HEK293 (cell line): ENCODE results near the gene MYOF.

Experiments
- AEBP2 ChIP-seq: fragments of 450-650 bp; formaldehyde crosslinking; IDR thresholded peaks from 2 replicates; pipeline ENCODE4 v1.5.1; 2016; ENCODE audit warnings: missing biosample characterization, missing genetic modification characterization, borderline replicate concordance
- BCL11B ChIP-seq: fragments of 450-650 bp; formaldehyde crosslinking; IDR thresholded peaks from 2 replicates; pipeline ENCODE4 v1.5.1; 2016; ENCODE audit warnings: low read depth, missing biosample characterization, missing genetic modification characterization
- GLI2 ChIP-seq: fragments of 450-650 bp; formaldehyde crosslinking; IDR thresholded peaks from 2 replicates; pipeline ENCODE4; 2017; ENCODE audit warnings: missing biosample characterization, missing genetic modification characterization, low read depth, borderline replicate concordance
- HOXD13 ChIP-seq: sonication (generic); formaldehyde crosslinking; IDR thresholded peaks from 2 replicates; pipeline ENCODE4 v1.8.0; 2022; ENCODE audit warnings: missing genetic modification reagents, borderline replicate concordance
- INSM2 ChIP-seq: fragments of 450-650 bp; formaldehyde crosslinking; IDR thresholded peaks from 2 replicates; pipeline ENCODE4 v1.5.1; 2016; ENCODE audit warnings: missing biosample characterization, missing genetic modification characterization
- KLF16 ChIP-seq: fragments of 450-650 bp; formaldehyde crosslinking; IDR thresholded peaks from 2 replicates; pipeline ENCODE4 v1.5.1; 2017; ENCODE audit warnings: missing biosample characterization, missing genetic modification characterization
- KLF7 ChIP-seq: fragments of 450-650 bp; formaldehyde crosslinking; IDR thresholded peaks from 2 replicates; pipeline ENCODE4 v1.5.1; 2016; ENCODE audit warnings: missing biosample characterization, missing genetic modification characterization, borderline replicate concordance
- KLF9 ChIP-seq: fragments of 450-650 bp; formaldehyde crosslinking; IDR thresholded peaks from 2 replicates; pipeline ENCODE4 v1.5.1; 2016; ENCODE audit warnings: missing biosample characterization, missing genetic modification characterization, low read depth
- MZF1 ChIP-seq: fragments of 450-650 bp; formaldehyde crosslinking; IDR thresholded peaks from 2 replicates; pipeline ENCODE4 v1.5.1; 2017; ENCODE audit warnings: missing biosample characterization, missing genetic modification characterization, borderline replicate concordance
- PRDM4 ChIP-seq: fragments of 450-650 bp; formaldehyde crosslinking; IDR thresholded peaks from 2 replicates; pipeline ENCODE4 v1.5.1; 2017; ENCODE audit warnings: missing biosample characterization, missing genetic modification characterization
- PRDM6 ChIP-seq: fragments of 450-650 bp; formaldehyde crosslinking; IDR thresholded peaks from 2 replicates; pipeline ENCODE4 v1.5.1; 2017; ENCODE audit warnings: missing biosample characterization, missing genetic modification characterization
- ZBTB48 ChIP-seq: fragments of 450-650 bp; formaldehyde crosslinking; IDR thresholded peaks from 2 replicates; pipeline ENCODE4 v1.5.1; 2016; ENCODE audit warnings: missing biosample characterization, missing genetic modification characterization
- ZBTB8A ChIP-seq: fragments of 450-650 bp; formaldehyde crosslinking; IDR thresholded peaks from 2 replicates; pipeline ENCODE4 v1.5.1; 2016; ENCODE audit warnings: missing biosample characterization, missing genetic modification characterization
- ZFHX2 ChIP-seq: fragments of 450-650 bp; formaldehyde crosslinking; conservative IDR thresholded peaks from 2 replicates; pipeline ENCODE4 v1.5.1; 2016; ENCODE audit warnings: missing biosample characterization, missing genetic modification characterization
- ZFP41 ChIP-seq: fragments of 450-650 bp; formaldehyde crosslinking; IDR thresholded peaks from 2 replicates; pipeline ENCODE4 v1.5.1; 2016; ENCODE audit warnings: missing biosample characterization, missing genetic modification characterization, borderline replicate concordance
- ZFP69B ChIP-seq: fragments of 450-650 bp; formaldehyde crosslinking; IDR thresholded peaks from 2 replicates; pipeline ENCODE4 v1.5.1; 2016; ENCODE audit warnings: missing biosample characterization, missing genetic modification characterization
- ZNF148 ChIP-seq: fragments of 450-650 bp; formaldehyde crosslinking; IDR thresholded peaks from 2 replicates; pipeline ENCODE4 v1.5.0; 2017; ENCODE audit warnings: missing biosample characterization, missing genetic modification characterization, borderline replicate concordance
- ZNF23 ChIP-seq: fragments of 450-650 bp; formaldehyde crosslinking; IDR thresholded peaks from 2 replicates; pipeline ENCODE4 v1.5.1; 2016; ENCODE audit warnings: missing biosample characterization, missing genetic modification characterization, borderline replicate concordance
- ZNF266 ChIP-seq: fragments of 450-650 bp; formaldehyde crosslinking; IDR thresholded peaks from 2 replicates; pipeline ENCODE4 v1.5.1; 2016; ENCODE audit warnings: missing biosample characterization, missing genetic modification characterization, low read depth
- ZNF426 ChIP-seq: fragments of 450-650 bp; formaldehyde crosslinking; IDR thresholded peaks from 2 replicates; pipeline ENCODE4 v1.5.1; 2017; ENCODE audit warnings: missing biosample characterization, missing genetic modification characterization, mild to moderate bottlenecking, inconsistent platforms, moderate library complexity
- ZNF48 ChIP-seq: fragments of 450-650 bp; formaldehyde crosslinking; IDR thresholded peaks from 2 replicates; pipeline ENCODE4 v1.5.1; 2016; ENCODE audit warnings: missing biosample characterization, missing genetic modification characterization
- ZNF530 ChIP-seq: fragments of 450-650 bp; formaldehyde crosslinking; IDR thresholded peaks from 2 replicates; pipeline ENCODE4 v1.5.1; 2016; ENCODE audit warnings: low read depth, missing biosample characterization, missing genetic modification characterization
- ZNF561 ChIP-seq: fragments of 450-650 bp; IDR thresholded peaks from 2 replicates; pipeline ENCODE4 v1.5.1; 2018; ENCODE audit warnings: missing biosample characterization, missing genetic modification characterization, borderline replicate concordance
- ZNF585B ChIP-seq: fragments of 450-650 bp; formaldehyde crosslinking; IDR thresholded peaks from 2 replicates; pipeline ENCODE4 v1.5.1; 2016; ENCODE audit warnings: missing biosample characterization, missing genetic modification characterization
- ZNF621 ChIP-seq: fragments of 450-650 bp; formaldehyde crosslinking; IDR thresholded peaks from 2 replicates; pipeline ENCODE4 v1.5.1; 2017; ENCODE audit warnings: missing biosample characterization, missing genetic modification characterization
- ZNF626 ChIP-seq: fragments of 450-650 bp; sonication (Bioruptor Pico); formaldehyde crosslinking; IDR thresholded peaks from 2 replicates; pipeline ENCODE4 v1.5.1; 2018; ENCODE audit warnings: missing biosample characterization, missing genetic modification characterization, inconsistent platforms
- ZNF629 ChIP-seq: fragments of 450-650 bp; formaldehyde crosslinking; IDR thresholded peaks from 2 replicates; pipeline ENCODE4 v1.5.1; 2017; ENCODE audit warnings: missing biosample characterization, missing genetic modification characterization
- ZNF670 ChIP-seq: fragments of 450-650 bp; formaldehyde crosslinking; IDR thresholded peaks from 2 replicates; pipeline ENCODE4 v1.5.1; 2016; ENCODE audit warnings: missing biosample characterization, missing genetic modification characterization, low read depth
- ZNF777 ChIP-seq: fragments of 450-650 bp; formaldehyde crosslinking; IDR thresholded peaks from 2 replicates; pipeline ENCODE4 v1.5.1; 2017; ENCODE audit warnings: missing biosample characterization, missing genetic modification characterization, borderline replicate concordance
- ZSCAN30 ChIP-seq: fragments of 450-650 bp; IDR thresholded peaks from 2 replicates; pipeline ENCODE4 v1.5.1; 2018; ENCODE audit warnings: missing biosample characterization, mild to moderate bottlenecking, missing genetic modification characterization, moderate library complexity

The MYOF gene

GRCh38 chr10:93496322-93497041 is 14.3 kb upstream of the MYOF start, which contains the start of gene CEP55 (continued):
- no peak for TF ChIP-seq ZNF48 (tag by site-specific recombination)
- TF ChIP-seq INSM2 = 0 out of 2 replicates have a peak, but pooled peaks have one; percentile 11
- no peak for TF ChIP-seq ZNF621 (tag by site-specific recombination)
- no peak for TF ChIP-seq AEBP2 (tag by site-specific recombination)
- no peak for TF ChIP-seq ZBTB48 (tag by site-specific recombination)
- TF ChIP-seq BCL11B = no peak
- TF ChIP-seq ZNF626 (tag by site-specific recombination) = no peak
- no peak for TF ChIP-seq ZNF266 (tag by site-specific recombination)
- no peak for TF ChIP-seq ZNF777 (tag by site-specific recombination)
- TF ChIP-seq KLF16 (tag by site-specific recombination) = peak; percentile 52; the same call in 1 of the 2 replicates
- TF ChIP-seq ZNF670 (tag by site-specific recombination) = no peak
- TF ChIP-seq KLF7 = peak; percentile 59; the same call in 1 of the 2 replicates
- TF ChIP-seq ZFP69B = no peak
- no peak for TF ChIP-seq ZNF585B (tag by site-specific recombination)
- TF ChIP-seq MZF1 (tag by site-specific recombination) = no peak
- no peak for TF ChIP-seq GLI2 (tag by site-specific recombination)
- no peak for TF ChIP-seq ZNF148 (tag by site-specific recombination)
- TF ChIP-seq ZNF629 = peak; percentile 50; the same call in 1 of the 2 replicates
- TF ChIP-seq ZNF23 (tag by site-specific recombination) = no peak
- peak; percentile 75 for TF ChIP-seq ZBTB8A (tag by site-specific recombination)
- peak; percentile 57; the same call in 1 of the 2 replicates for TF ChIP-seq PRDM4 (tag by site-specific recombination)
- TF ChIP-seq ZNF561 (tag by site-specific recombination) = peak; percentile 47; the same call in 1 of the 2 replicates
- TF ChIP-seq ZFP41 (tag by site-specific recombination) = no peak
- TF ChIP-seq ZNF530 (tag by site-specific recombination) = no peak
- peak; percentile 13; the same call in 1 of the 2 replicates for TF ChIP-seq ZFHX2 (tag by site-specific recombination)
- TF ChIP-seq HOXD13 (CRISPR knock-in tag) = no peak
- TF ChIP-seq ZSCAN30 (tag by site-specific recombination) = peak; percentile 68; the same call in 1 of the 2 replicates
- TF ChIP-seq ZNF426 = no peak
- TF ChIP-seq KLF9 = peak; percentile 88
- TF ChIP-seq PRDM6 (tag by site-specific recombination) = no peak
